Thyroid gland (tissue), 4 donors: Measurements from ENCODE around the gene CD180.

Source experiments
- POLR2A ChIP-seq, 2 donors: fragments of 450-650 bp; IDR thresholded peaks; one replicate each; pipeline ENCODE4 v1.6.1; 2017; ENCODE audit warnings: antibody characterized with exemption in 2 of 2, mild to moderate bottlenecking in 2 of 2, moderate library complexity in 1 of 2
- TF ChIP-seq, protein P1 (sequence below), 6 experiments: fragments of 200-600 bp in 3 of 6; fragments of 450-650 bp in 3 of 6; sonication (generic) in 3 of 6; IDR thresholded peaks; one replicate each; pipeline ENCODE4 v1.5.1; 2016 to 2019; ENCODE audit warnings: antibody characterized with exemption in 6 of 6, mild to moderate bottlenecking in 2 of 6, inconsistent platforms in 1 of 6, moderate library complexity in 1 of 6

DNA sequence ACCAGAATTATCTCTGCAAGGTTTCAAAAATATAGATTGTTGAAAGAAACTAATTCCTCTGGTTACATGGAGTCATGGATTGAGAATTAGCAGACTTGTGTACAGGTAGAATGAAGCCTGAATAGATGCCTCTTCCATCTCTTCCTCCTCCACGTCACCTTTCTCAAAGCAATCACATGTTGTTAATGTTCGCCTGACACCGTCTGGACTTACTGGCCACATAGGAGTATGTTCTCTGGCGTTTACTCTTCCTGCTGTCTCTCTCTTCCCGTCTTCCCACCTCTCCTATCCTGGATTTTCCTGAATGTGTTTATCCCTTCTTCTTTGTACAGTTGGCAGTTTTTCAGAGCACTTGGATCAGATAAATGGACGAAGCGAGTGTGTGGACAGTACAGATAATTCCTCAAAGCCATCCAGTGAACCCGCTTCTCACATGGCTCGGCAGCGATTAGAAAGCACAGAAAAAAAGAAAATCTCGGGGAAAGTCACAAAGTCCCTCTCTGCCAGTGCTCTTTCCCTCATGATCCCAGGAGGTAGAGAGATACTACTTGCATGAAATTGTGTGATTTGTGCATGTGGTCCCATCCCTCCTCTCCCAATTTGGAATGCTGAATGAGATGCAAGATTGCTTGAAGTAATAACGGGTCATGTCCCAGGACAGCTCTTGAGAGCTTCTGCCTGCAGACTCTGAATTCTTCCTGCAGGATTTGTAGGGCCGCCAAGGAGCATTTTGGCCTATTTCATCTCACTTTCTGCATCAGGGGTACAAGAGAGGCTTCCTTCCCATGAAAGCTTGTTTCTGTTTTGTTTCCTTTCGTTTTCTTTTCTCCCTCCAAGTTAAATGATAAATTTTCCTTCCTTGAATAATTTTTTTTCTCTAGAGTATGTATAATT is 47.3 kb downstream of the CD180 start:
- TF ChIP-seq, protein P1, sequence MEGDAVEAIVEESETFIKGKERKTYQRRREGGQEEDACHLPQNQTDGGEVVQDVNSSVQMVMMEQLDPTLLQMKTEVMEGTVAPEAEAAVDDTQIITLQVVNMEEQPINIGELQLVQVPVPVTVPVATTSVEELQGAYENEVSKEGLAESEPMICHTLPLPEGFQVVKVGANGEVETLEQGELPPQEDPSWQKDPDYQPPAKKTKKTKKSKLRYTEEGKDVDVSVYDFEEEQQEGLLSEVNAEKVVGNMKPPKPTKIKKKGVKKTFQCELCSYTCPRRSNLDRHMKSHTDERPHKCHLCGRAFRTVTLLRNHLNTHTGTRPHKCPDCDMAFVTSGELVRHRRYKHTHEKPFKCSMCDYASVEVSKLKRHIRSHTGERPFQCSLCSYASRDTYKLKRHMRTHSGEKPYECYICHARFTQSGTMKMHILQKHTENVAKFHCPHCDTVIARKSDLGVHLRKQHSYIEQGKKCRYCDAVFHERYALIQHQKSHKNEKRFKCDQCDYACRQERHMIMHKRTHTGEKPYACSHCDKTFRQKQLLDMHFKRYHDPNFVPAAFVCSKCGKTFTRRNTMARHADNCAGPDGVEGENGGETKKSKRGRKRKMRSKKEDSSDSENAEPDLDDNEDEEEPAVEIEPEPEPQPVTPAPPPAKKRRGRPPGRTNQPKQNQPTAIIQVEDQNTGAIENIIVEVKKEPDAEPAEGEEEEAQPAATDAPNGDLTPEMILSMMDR (IDR thresholded peaks at IDR 0.05) = no peak
- TF ChIP-seq POLR2A (IDR thresholded peaks at IDR 0.05) = no peak
